H9 (cell line): ENCODE measurements around the gene SYVN1. TPM values are rescaled to one million over a fixed set of nuclear protein-coding genes. Genes with fewer than 3 reads are reported as not detected.

Experiments
- DNase-seq: peaks from one replicate; pipeline ENCODE4 v3.0.0-alpha.2; 2017
- H2AFZ ChIP-seq: one replicate; pipeline ENCODE4 v1.6.1; 2013; ENCODE audit warnings: mild to moderate bottlenecking, low read length, control low read depth, moderate library complexity
- H2AK5ac ChIP-seq: 2 replicates; pipeline ENCODE4 v1.6.1; 2013; ENCODE audit warnings: low read length, control low read depth, mixed read lengths; ENCODE audit not compliant: insufficient read length
- H2BK120ac ChIP-seq: one replicate; pipeline ENCODE4 v1.6.1; 2013; ENCODE audit warnings: low read depth, mild to moderate bottlenecking, low read length, control low read depth, inconsistent platforms; ENCODE audit not compliant: poor library complexity, severe bottlenecking
- H2BK12ac ChIP-seq: 2 replicates; pipeline ENCODE4 v1.6.1; 2013; ENCODE audit warnings: low read length, control low read depth, mixed read lengths, low read depth; ENCODE audit not compliant: insufficient read length
- H2BK15ac ChIP-seq: 2 replicates; pipeline ENCODE4 v1.6.1; 2013; ENCODE audit warnings: low read depth, low read length, control low read depth
- H2BK20ac ChIP-seq: one replicate; pipeline ENCODE4 v1.6.1; 2013; ENCODE audit warnings: low read depth, mild to moderate bottlenecking, low read length, control low read depth, inconsistent platforms; ENCODE audit not compliant: poor library complexity, severe bottlenecking
- H2BK5ac ChIP-seq: 2 replicates; pipeline ENCODE4 v1.6.1; 2013; ENCODE audit warnings: low read length, control low read depth, mixed read lengths; ENCODE audit not compliant: insufficient read length
- H3K14ac ChIP-seq: 2 replicates; pipeline ENCODE4 v1.6.1; 2013; ENCODE audit warnings: low read length, control low read depth; ENCODE audit not compliant: insufficient read depth
- H3K18ac ChIP-seq: 2 replicates; pipeline ENCODE4 v1.6.1; 2013; ENCODE audit warnings: low read depth, mild to moderate bottlenecking, mixed read lengths, low read length, control low read depth; ENCODE audit not compliant: insufficient read length
- H3K23ac ChIP-seq: 2 replicates; pipeline ENCODE4 v1.6.1; 2013; ENCODE audit warnings: low read length, control low read depth, mixed read lengths, low read depth; ENCODE audit not compliant: insufficient read length
- H3K23me2 ChIP-seq: 2 replicates; pipeline ENCODE4 v1.6.1; 2013; ENCODE audit warnings: low read depth, mild to moderate bottlenecking, mixed read lengths, low read length, control low read depth; ENCODE audit not compliant: insufficient read length, poor library complexity, severe bottlenecking
- H3K27ac ChIP-seq: 2 replicates; pipeline ENCODE4 v1.5.1; 2013; ENCODE audit warnings: low read length, control low read depth, mixed read lengths, low read depth; ENCODE audit not compliant: insufficient read length
- H3K27me3 ChIP-seq: 2 replicates; pipeline ENCODE4 v1.6.1; 2013; ENCODE audit warnings: low read length, control low read depth, inconsistent platforms; ENCODE audit not compliant: insufficient read depth
- H3K4ac ChIP-seq: 2 replicates; pipeline ENCODE4 v1.6.1; 2013; ENCODE audit warnings: low read depth, mild to moderate bottlenecking, control low read depth, inconsistent platforms, low read length, moderate library complexity
- H3K4me1 ChIP-seq: 2 replicates; pipeline ENCODE4 v1.6.1; 2013; ENCODE audit warnings: low read length, control low read depth, inconsistent platforms; ENCODE audit not compliant: insufficient read depth
- H3K4me2 ChIP-seq: 2 replicates; pipeline ENCODE4 v1.6.1; 2013; ENCODE audit warnings: low read length, control low read depth, mixed read lengths; ENCODE audit not compliant: insufficient read length, insufficient read depth
- H3K56ac ChIP-seq: 2 replicates; pipeline ENCODE4 v1.6.1; 2013; ENCODE audit warnings: low read depth, mild to moderate bottlenecking, mixed read lengths, low read length, control low read depth; ENCODE audit not compliant: insufficient read length
- H3K79me1 ChIP-seq: 2 replicates; pipeline ENCODE4 v1.6.1; 2013; ENCODE audit warnings: low read depth, mild to moderate bottlenecking, moderate library complexity, low read length, control low read depth, inconsistent platforms; ENCODE audit not compliant: insufficient read depth, poor library complexity, severe bottlenecking
- H3K79me2 ChIP-seq: 2 replicates; pipeline ENCODE4 v1.6.1; 2013; ENCODE audit warnings: low read length, control low read depth, inconsistent platforms; ENCODE audit not compliant: insufficient read depth
- H3K9ac ChIP-seq: 2 replicates; pipeline ENCODE4 v1.6.1; 2013; ENCODE audit warnings: low read length, control low read depth, mixed read lengths; ENCODE audit not compliant: insufficient read length; ENCODE audit errors: extremely low read depth
- H3K9me3 ChIP-seq: one replicate; pipeline ENCODE4 v1.6.1; 2013; ENCODE audit warnings: low read depth, low read length, inconsistent platforms; ENCODE audit not compliant: control insufficient read depth
- H3T11ph ChIP-seq: one replicate; pipeline ENCODE4 v1.6.1; 2013; ENCODE audit warnings: mild to moderate bottlenecking, low read length, control low read depth, inconsistent platforms
- H4K20me1 ChIP-seq: one replicate; pipeline ENCODE4 v1.6.1; 2013; ENCODE audit not compliant: control insufficient read depth, insufficient read length, insufficient read depth
- H4K5ac ChIP-seq: 2 replicates; pipeline ENCODE4 v1.6.1; 2013; ENCODE audit warnings: low read depth, mild to moderate bottlenecking, mixed read lengths, low read length, control low read depth; ENCODE audit not compliant: insufficient read length
- H4K8ac ChIP-seq: replicated peaks from 2 replicates; pipeline ENCODE4 v1.6.1; 2013; ENCODE audit warnings: low read length, control low read depth, mixed read lengths, low read depth; ENCODE audit not compliant: insufficient read length
- H4K91ac ChIP-seq: 2 replicates; pipeline ENCODE4 v1.6.1; 2013; ENCODE audit warnings: low read depth, mild to moderate bottlenecking, moderate library complexity, mixed read lengths, low read length, control low read depth; ENCODE audit not compliant: insufficient read length
- H3K27ac Mint-ChIP-seq, 3 experiments: 2 replicates in 2 of 3; 3 replicates in 1 of 3; pipeline ENCODE4 v1.8.0; 2020 to 2021; ENCODE audit warnings: mixed read lengths in 3 of 3, mild to moderate bottlenecking in 1 of 3, moderate library complexity in 1 of 3
- H3K27me3 Mint-ChIP-seq: 2 replicates; pipeline ENCODE4 v1.8.0; 2021; ENCODE audit warnings: low read depth, mild to moderate bottlenecking, moderate library complexity, mixed read lengths
- H3K36me3 Mint-ChIP-seq, 3 experiments: 2 replicates in 2 of 3; 3 replicates in 1 of 3; pipeline ENCODE4 v1.8.0; 2020 to 2021; ENCODE audit warnings: low read depth in 3 of 3, mixed read lengths in 3 of 3; ENCODE audit not compliant: insufficient read depth in 1 of 3
- H3K4me1 Mint-ChIP-seq, 2 experiments: 2 replicates each; pipeline ENCODE4 v1.8.0; 2020; ENCODE audit warnings: mixed read lengths in 2 of 2
- H3K4me3 Mint-ChIP-seq, 2 experiments: 2 replicates in 1 of 2; 3 replicates in 1 of 2; pipeline ENCODE4 v1.8.0; 2020 to 2021; ENCODE audit warnings: mild to moderate bottlenecking in 2 of 2, mixed read lengths in 2 of 2, moderate library complexity in 1 of 2
- H3K9me3 Mint-ChIP-seq, 2 experiments: 2 replicates in 1 of 2; 3 replicates in 1 of 2; pipeline ENCODE4 v1.8.0; 2020; ENCODE audit warnings: mild to moderate bottlenecking in 2 of 2, mixed read lengths in 2 of 2, moderate library complexity in 1 of 2
- CTCF ChIP-seq: fragments of 200-600 bp; sonication (generic); conservative IDR thresholded peaks from 3 replicates; pipeline ENCODE4 v1.8.0; 2021; ENCODE audit warnings: antibody characterized with exemption, mild to moderate bottlenecking
- WGBS: extraction: QIAGEN DNeasy Blood & Tissue Kit; methylation state at CpG from one replicate; pipeline ENCODE4 v1.1.7; 2013; ENCODE audit warnings: missing lambda C conversion rate, low lambda C conversion rate, mixed read lengths; ENCODE audit not compliant: insufficient read length; ENCODE audit errors: extremely low coverage; 5-methylcytosine and 5-hydroxymethylcytosine counted together
- total RNA-seq: library from RNA; stranded (reverse); gene quantifications from 2 replicates; pipeline ENCODE4 v1.2.1, GENCODE V29; 2021

SYVN1 gene
- total RNA-seq, 1 experiment from 2014 or later, result 31.6 TPM

GRCh38 chr11:65156926-65157325 is 22.6 kb upstream of the SYVN1 start:
- H3K27me3 ChIP-seq, result no peaks in the 10 kb centered on the region
- H3K79me1 ChIP-seq, result no peaks in the 10 kb centered on the region
- TF ChIP-seq CTCF, result no peak
- Mint-ChIP-seq H3K9me3 (no peaks in the 10 kb centered on the region), H3K4me3 (no peak overlapping the region), H3K4me1 (no peaks in the 10 kb centered on the region), H3K36me3 (no peaks in the 10 kb centered on the region), H3K27ac (no peak overlapping the region; a peak in 1 of 7 replicates), H3K27me3 (peaks cover 16% of the 10 kb centered on the region)
- H2BK120ac ChIP-seq, result no peak overlapping the region
- no peak overlapping the region for H2BK12ac ChIP-seq
- no peak overlapping the region for H3K4ac ChIP-seq
- H3K9ac ChIP-seq, result no peak overlapping the region
- no peak overlapping the region for H2AFZ ChIP-seq
- no peak overlapping the region for H3K23ac ChIP-seq
- no peak overlapping the region for H3K18ac ChIP-seq
- H4K91ac ChIP-seq, result no peak overlapping the region
- H3K14ac ChIP-seq, result no peak overlapping the region
- H3K79me2 ChIP-seq, result no peaks in the 10 kb centered on the region
- H3T11ph ChIP-seq, result no peak overlapping the region
- no peak overlapping the region for H2BK15ac ChIP-seq
- H3K27ac ChIP-seq, result no peak overlapping the region
- no peak overlapping the region for H4K5ac ChIP-seq
- H2BK5ac ChIP-seq, result no peak overlapping the region
- DNase-seq, result no peak
- H3K4me2 ChIP-seq, result no peak overlapping the region
- no peak overlapping the region for H2BK20ac ChIP-seq
- no peak overlapping the region for H4K8ac ChIP-seq
- H3K56ac ChIP-seq, result no peak overlapping the region
- WGBS, result no CpG with 5 or more reads among the region's 3 CpGs
- H3K23me2 ChIP-seq, result no peaks in the 10 kb centered on the region
- H2AK5ac ChIP-seq, result no peak overlapping the region
- H3K9me3 ChIP-seq, result no peaks in the 10 kb centered on the region
- no peaks in the 10 kb centered on the region for H3K4me1 ChIP-seq
- H4K20me1 ChIP-seq, result no peaks in the 10 kb centered on the region
